Activated CD4-positive, alpha-beta T cell treated with anti-CD3 and anti-CD28 coated beads for 36 hours (primary cell): Measurements from ENCODE around the gene STRADA. TPM values are rescaled to one million over a fixed set of nuclear protein-coding genes. Genes with fewer than 3 reads are reported as not detected.
A peak's percentile ranks its signal among the peaks of the same experiment; 100 is the strongest.

Experiments
- ATAC-seq: fragments of 200-7000 bp; cut with Tn5 transposase; one replicate; pipeline ENCODE4 v1.10.0; 2021; ENCODE audit warnings: mild to moderate bottlenecking, moderate library complexity
- CTCF ChIA-PET: fragments of 350-600 bp; sonication (Branson Sonifier 250); formaldehyde crosslinking; loops from one replicate; lab custom pipeline; 2021; ENCODE audit warnings: antibody characterized with exemption; lab: Charles Lee
- POLR2A ChIA-PET: fragments of 350-600 bp; sonication (Branson Sonifier 250); formaldehyde crosslinking; loops from one replicate; lab custom pipeline; 2021; ENCODE audit warnings: antibody characterized with exemption, inconsistent platforms; lab: Charles Lee
- DNase-seq: peaks from one replicate; pipeline ENCODE4 v3.0.0-alpha.2; 2020
- H3K27ac Mint-ChIP-seq: one replicate; pipeline ENCODE4 v1.8.0; 2021; ENCODE audit warnings: mixed read lengths
- H3K27me3 Mint-ChIP-seq: one replicate; pipeline ENCODE4 v1.8.0; 2021; ENCODE audit warnings: mixed read lengths
- H3K36me3 Mint-ChIP-seq: one replicate; pipeline ENCODE4 v1.8.0; 2021; ENCODE audit warnings: low read depth, mixed read lengths
- H3K4me1 Mint-ChIP-seq: one replicate; pipeline ENCODE4 v1.8.0; 2021; ENCODE audit warnings: mixed read lengths
- H3K4me3 Mint-ChIP-seq: one replicate; pipeline ENCODE4 v1.8.0; 2021; ENCODE audit warnings: mild to moderate bottlenecking, moderate library complexity, mixed read lengths
- H3K9me3 Mint-ChIP-seq: one replicate; pipeline ENCODE4 v1.8.0; 2021; ENCODE audit warnings: low read depth, mixed read lengths
- intact Hi-C, 2 experiments: fragments of 100-400 bp; cut with DNase I in 1 of 2; cut with micrococcal nuclease in 1 of 2; formaldehyde crosslinking; loops; one replicate each; pipeline versions ENCODE4 v1.14.2 to v1.15.1; 2022 to 2024; cut with DNase I, micrococcal nuclease
- total RNA-seq, 2 experiments: library from RNA; stranded (reverse); gene quantifications; one replicate each; pipeline ENCODE4 v1.2.3, GENCODE V29; 2021

STRADA gene
- total RNA-seq, 2 experiments from 2014 or later = 51.0 to 53.6 TPM

- peaks cover 54% of the 10 kb centered on the region for H3K4me1 Mint-ChIP-seq
- ATAC-seq (no peak), DNase-seq (peak; percentile 94)
- H3K27me3 Mint-ChIP-seq = no peaks in the 10 kb centered on the region
- H3K4me3 Mint-ChIP-seq = peak within 1 kb of the TSS; percentile 98
- ChIA-PET CTCF (interaction anchor here (0.6 to 1.7 kb wide), 14 partner anchors 9 to 349 kb away, joined by 3 to 6 read pairs (median 3); no protein-coding TSS in a partner anchor), POLR2A (interaction anchor here (0.6 to 3.0 kb wide), 18 partner anchors 8 to 153 kb away, joined by 3 to 16 read pairs (median 6); partner anchors contain the start of genes MAP3K3, PSMC5 and STRADA)
- no peaks in the 10 kb centered on the region for H3K9me3 Mint-ChIP-seq
- peak within 1 kb of the TSS; percentile 97 for H3K27ac Mint-ChIP-seq
- intact Hi-C loops = loop anchor here (5.0 to 10.0 kb wide), 4 partner anchors 150 to 490 kb away; partner anchors contain the start of genes CYB561 (in 1 of the 2), MAP3K3 (in 1 of the 2) and TEX2 (in 1 of the 2)
- peaks cover 40% of the 10 kb centered on the region for H3K36me3 Mint-ChIP-seq
Measured at GRCh38 chr17:63774141-63774968, 32.8 kb upstream of the STRADA start, which contains the start of gene DDX42. DDX42 (plus strand) TSS chr17:63774170; CDS start chr17:63787050, 12,880 bp downstream.

GRCh38 chr17:63773272-63774140, 31.9 kb upstream of the STRADA start, which contains the start of gene CCDC47:
CCDC47 (minus strand) TSS chr17:63773597; CDS start chr17:63766175, 7,422 bp downstream.
- Mint-ChIP-seq H3K4me3 (peak within 1 kb of the TSS; percentile 98), H3K27ac (peak within 1 kb of the TSS; percentile 97), H3K27me3 (no peaks in the 10 kb centered on the region), H3K9me3 (no peaks in the 10 kb centered on the region), H3K4me1 (peaks cover 58% of the 10 kb centered on the region), H3K36me3 (peaks cover 43% of the 10 kb centered on the region)
- DNase-seq (peak; percentile 99), ATAC-seq (peak; percentile 83)
- ChIA-PET POLR2A (interaction anchor here (0.5 to 3.0 kb wide), 22 partner anchors 9 to 211 kb away, joined by 3 to 16 read pairs (median 5); partner anchors contain the start of genes MAP3K3, PSMC5 and STRADA), CTCF (interaction anchor here (0.6 to 1.5 kb wide), 11 partner anchors 9 to 75 kb away, joined by 3 to 6 read pairs (median 3); no protein-coding TSS in a partner anchor)
- intact Hi-C loops = loop anchor here (1.0 to 10.0 kb wide), 14 partner anchors 32 to 733 kb away; partner anchors contain the start of genes FTSJ3 (in 2 of the 2), MAP3K3 (in 2 of the 2), PSMC5 (in 2 of the 2) and STRADA (in 2 of the 2)

DNA sequence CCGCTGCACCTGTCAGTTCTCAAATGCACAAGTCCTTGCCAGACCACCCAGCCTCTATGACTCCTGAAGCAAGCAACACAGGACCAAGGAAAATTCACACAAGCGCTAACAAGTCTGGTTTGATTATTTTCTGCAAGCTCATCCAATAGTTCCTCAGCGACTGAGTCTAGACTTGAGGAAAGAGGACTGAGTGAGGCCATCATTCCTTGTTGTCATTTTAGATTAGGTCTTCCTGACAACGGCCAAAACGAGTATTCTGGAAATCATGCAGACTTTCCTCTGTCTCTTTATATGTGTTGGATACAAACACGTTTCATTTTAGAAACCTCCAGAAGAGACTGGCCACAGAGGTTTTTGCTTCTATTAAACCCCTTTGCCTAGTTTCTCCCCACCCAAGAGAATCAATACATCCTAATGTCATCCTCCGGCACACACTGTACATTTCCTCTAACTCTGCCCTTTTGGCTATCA, 31.2 kb upstream of the STRADA start:
- peak overlapping the region; percentile 97 for H3K27ac Mint-ChIP-seq
- DNase-seq = no peak
- CTCF ChIA-PET = interaction anchor here (1.0 to 1.1 kb wide), 4 partner anchors 8 to 76 kb away, joined by 3 to 5 read pairs (median 4); no protein-coding TSS in a partner anchor

GRCh38 chr17:63768433-63768832, 26.8 kb upstream of the STRADA start:
- Mint-ChIP-seq H3K9me3 (no peaks in the 10 kb centered on the region), H3K27ac (peak overlapping the region; percentile 31), H3K4me1 (peaks cover 49% of the 10 kb centered on the region), H3K4me3 (no peak overlapping the region), H3K36me3 (peaks cover 53% of the 10 kb centered on the region), H3K27me3 (no peaks in the 10 kb centered on the region)
- no peak for DNase-seq
- POLR2A ChIA-PET = no interaction called here
- intact Hi-C loops = loop anchor here in 1 of 2 experiments (2.0 kb wide), 1 partner anchor 18 kb away; no protein-coding TSS in a partner anchor
- ATAC-seq = no peak
- CTCF ChIA-PET = interaction anchor here (0.8 to 1.1 kb wide), 3 partner anchors 17 to 222 kb away, joined by 3 to 4 read pairs (median 4); no protein-coding TSS in a partner anchor

More for the DNA sequence above, 31.2 kb upstream of the STRADA start:
- no peaks in the 10 kb centered on the region for H3K27me3 Mint-ChIP-seq
- peaks cover 55% of the 10 kb centered on the region for H3K4me1 Mint-ChIP-seq
- H3K9me3 Mint-ChIP-seq = no peaks in the 10 kb centered on the region
- ATAC-seq = no peak
- H3K36me3 Mint-ChIP-seq = peaks cover 42% of the 10 kb centered on the region
- POLR2A ChIA-PET = interaction anchor here (0.6 to 3.0 kb wide), 14 partner anchors 8 to 211 kb away, joined by 3 to 16 read pairs (median 5); partner anchors contain the start of genes MAP3K3, PSMC5 and STRADA
- H3K4me3 Mint-ChIP-seq = peak overlapping the region; percentile 98
- intact Hi-C loops = loop anchor here (1.0 to 10.0 kb wide), 14 partner anchors 32 to 733 kb away; partner anchors contain the start of genes FTSJ3 (in 2 of the 2), MAP3K3 (in 2 of the 2), PSMC5 (in 2 of the 2) and STRADA (in 2 of the 2)

DNA sequence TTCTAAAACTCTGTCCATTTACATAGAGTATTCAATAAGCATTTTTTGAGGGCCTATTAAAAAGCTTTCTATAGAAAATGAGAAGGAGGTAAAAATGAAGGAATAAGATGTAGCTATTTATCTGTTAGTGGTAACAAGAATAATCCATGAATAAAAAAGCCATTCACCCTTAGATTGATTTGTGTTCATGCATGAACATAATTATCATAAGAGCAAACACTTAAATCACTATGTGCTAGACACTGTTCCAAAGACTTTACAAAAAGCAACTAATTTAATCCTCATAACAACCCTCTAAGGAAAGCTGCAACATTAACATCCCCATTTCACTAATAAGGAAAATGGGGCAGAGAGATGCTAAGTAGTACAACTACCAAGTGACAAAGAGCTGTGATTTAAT, 25.2 kb upstream of the STRADA start:
- Mint-ChIP-seq H3K27me3 (no peaks in the 10 kb centered on the region), H3K9me3 (no peaks in the 10 kb centered on the region), H3K4me1 (peaks cover 46% of the 10 kb centered on the region), H3K36me3 (peaks cover 54% of the 10 kb centered on the region), H3K4me3 (no peak overlapping the region), H3K27ac (no peak overlapping the region)
- no peak for DNase-seq
- no peak for ATAC-seq
- POLR2A ChIA-PET = no interaction called here
- intact Hi-C loops = no loop called here
- CTCF ChIA-PET = interaction anchor here (0.8 to 1.3 kb wide), 3 partner anchors 24 to 51 kb away, joined by 3 to 6 read pairs (median 3); no protein-coding TSS in a partner anchor

DNA sequence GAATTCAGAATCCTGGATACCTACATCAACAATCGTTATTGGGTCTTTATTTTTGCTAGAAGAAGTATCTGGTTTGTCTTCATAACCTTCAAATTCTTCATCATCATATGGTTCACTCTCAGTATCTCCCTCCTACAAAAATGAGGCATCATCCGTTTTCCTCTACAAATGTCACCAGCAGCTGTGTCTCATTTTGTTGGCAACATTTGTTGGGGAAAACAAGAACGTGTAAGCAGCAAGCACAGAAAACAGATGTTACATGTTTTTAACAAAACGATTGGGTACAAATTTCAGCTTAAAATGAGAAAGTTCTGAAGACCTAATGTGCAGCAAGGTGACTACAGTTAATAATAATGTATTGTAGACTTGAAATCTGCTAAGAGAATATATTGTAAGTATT, 23.1 kb upstream of the STRADA start:
- ATAC-seq (no peak), DNase-seq (no peak)
- intact Hi-C loops = no loop called here
- peak overlapping the region; percentile 19 for H3K27ac Mint-ChIP-seq
- no peaks in the 10 kb centered on the region for H3K27me3 Mint-ChIP-seq
- H3K4me1 Mint-ChIP-seq = peaks cover 35% of the 10 kb centered on the region
- ChIA-PET POLR2A (interaction anchor here (1.1 kb wide), 1 partner anchor 9 kb away, joined by 3 read pairs; the partner anchor contains the start of gene CCDC47), CTCF (interaction anchor here (0.6 to 1.3 kb wide), 5 partner anchors 8 to 70 kb away, joined by 3 to 5 read pairs (median 4); partner anchors contain the start of gene CCDC47)
- H3K4me3 Mint-ChIP-seq = no peak overlapping the region
- H3K36me3 Mint-ChIP-seq = peaks cover 58% of the 10 kb centered on the region
- no peaks in the 10 kb centered on the region for H3K9me3 Mint-ChIP-seq

GRCh38 chr17:63762161-63763078, 20.8 kb upstream of the STRADA start:
- DNase-seq (no peak), ATAC-seq (no peak)
- CTCF ChIA-PET = interaction anchor here (0.6 to 2.5 kb wide), 4 partner anchors 9 to 343 kb away, joined by 4 to 11 read pairs (median 5); no protein-coding TSS in a partner anchor
- Mint-ChIP-seq H3K36me3 (peaks cover 58% of the 10 kb centered on the region), H3K4me3 (no peak overlapping the region), H3K27ac (peak overlapping the region; percentile 8), H3K9me3 (no peaks in the 10 kb centered on the region), H3K4me1 (peaks cover 23% of the 10 kb centered on the region), H3K27me3 (no peaks in the 10 kb centered on the region)
- POLR2A ChIA-PET = interaction anchor here (0.6 to 1.8 kb wide), 2 partner anchors 11 to 69 kb away, joined by 3 to 6 read pairs; partner anchors contain the start of genes CCDC47 and DDX42
- intact Hi-C loops = no loop called here

DNA sequence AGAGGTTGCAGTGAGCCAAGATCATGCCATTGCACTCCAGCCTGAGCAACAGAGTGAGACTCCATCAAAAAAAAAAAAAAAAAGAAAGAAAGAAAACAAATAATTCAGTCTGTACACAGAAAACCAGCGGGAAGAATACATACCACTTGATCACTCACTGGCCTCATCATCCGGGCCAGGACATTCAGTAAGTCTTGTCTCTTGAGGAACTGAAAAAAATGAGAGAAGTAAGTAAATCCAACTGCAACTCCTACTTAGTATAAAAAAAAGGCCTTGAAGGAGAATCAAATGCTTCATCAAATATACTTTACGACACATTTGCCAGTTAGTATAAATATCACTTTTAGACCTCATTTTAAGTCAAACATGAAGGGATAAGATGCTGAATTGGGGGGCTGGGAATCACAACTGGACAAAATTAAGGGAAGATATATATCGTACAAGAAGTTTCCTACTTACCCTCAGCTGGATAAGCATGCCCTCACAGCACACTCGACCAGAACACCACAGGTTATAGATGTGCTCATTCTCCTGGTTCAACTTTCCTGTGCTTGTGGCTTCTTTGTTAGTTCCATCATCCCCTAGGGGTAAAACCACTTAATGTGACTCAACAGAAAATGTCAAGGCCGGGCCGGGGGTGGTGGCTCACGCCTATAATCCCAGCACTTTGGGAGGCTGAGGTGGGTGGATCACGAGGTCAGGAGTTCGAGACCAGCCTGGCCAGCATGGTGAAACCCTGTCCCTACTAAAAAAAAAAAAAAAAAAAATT, 19.4 kb upstream of the STRADA start:
- DNase-seq (peak; percentile 48), ATAC-seq (peak; percentile 53)
- ChIA-PET POLR2A (interaction anchor here (0.7 kb wide), 1 partner anchor 16 kb away, joined by 5 read pairs; no protein-coding TSS in a partner anchor), CTCF (interaction anchor here (0.8 to 2.5 kb wide), 2 partner anchors 11 to 83 kb away, joined by 4 to 11 read pairs; no protein-coding TSS in a partner anchor)
- peak overlapping the region; percentile 25 for H3K27ac Mint-ChIP-seq
- H3K4me3 Mint-ChIP-seq = no peak overlapping the region
- intact Hi-C loops = no loop called here
- peaks cover 64% of the 10 kb centered on the region for H3K36me3 Mint-ChIP-seq
- no peaks in the 10 kb centered on the region for H3K27me3 Mint-ChIP-seq
- peaks cover 11% of the 10 kb centered on the region for H3K4me1 Mint-ChIP-seq
- H3K9me3 Mint-ChIP-seq = no peaks in the 10 kb centered on the region

- H3K36me3 Mint-ChIP-seq = peaks cover 61% of the 10 kb centered on the region
- DNase-seq (no peak), ATAC-seq (no peak)
- ChIA-PET POLR2A (no interaction called here), CTCF (no interaction called here)
- H3K9me3 Mint-ChIP-seq = no peaks in the 10 kb centered on the region
- no peak overlapping the region for H3K4me3 Mint-ChIP-seq
- H3K27me3 Mint-ChIP-seq = no peaks in the 10 kb centered on the region
- peaks cover 9% of the 10 kb centered on the region for H3K4me1 Mint-ChIP-seq
- intact Hi-C loops = no loop called here
- H3K27ac Mint-ChIP-seq = no peak overlapping the region
Measured at GRCh38 chr17:63758428-63758827, 16.8 kb upstream of the STRADA start.
